A549 (cell line): ENCODE data around the gene PLEKHB1.

ENCODE experiments used
- CEBPB ChIP-seq, 2 experiments: fragments of >200 bp in 1 of 2; sonication (Bioruptor Twin) in 1 of 2; formaldehyde crosslinking in 1 of 2; IDR thresholded peaks; 2 replicates each; pipeline ENCODE4 v1.6.1; 2012 to 2016
- CHD2 ChIP-seq: fragments of 150-350 bp; IDR thresholded peaks from 2 replicates; pipeline ENCODE4 v1.6.1; 2014; ENCODE audit warnings: low read length; ENCODE audit not compliant: partially characterized antibody
- HDAC2 ChIP-seq: fragments of 200-600 bp; sonication (generic); IDR thresholded peaks from 2 replicates; pipeline ENCODE4 v1.6.1; 2016
- MAFK ChIP-seq: fragments of 450-650 bp; IDR thresholded peaks from 2 replicates; pipeline ENCODE4 v1.6.1; 2014; ENCODE audit not compliant: partially characterized antibody
- PHF8 ChIP-seq: fragments of 200-600 bp; sonication (generic); IDR thresholded peaks from 2 replicates; pipeline ENCODE4 v1.6.1; 2016; ENCODE audit warnings: low read depth, mild to moderate bottlenecking, antibody characterized with exemption, moderate library complexity, borderline replicate concordance
- POLR2A ChIP-seq: IDR thresholded peaks from 2 replicates; pipeline ENCODE4 v1.6.1; 2012; ENCODE audit warnings: mild to moderate bottlenecking, low read length
- RAD21 ChIP-seq, 2 experiments: fragments of >200 bp in 1 of 2; sonication (Bioruptor Twin) in 1 of 2; formaldehyde crosslinking in 1 of 2; IDR thresholded peaks in 1 of 2; conservative IDR thresholded peaks in 1 of 2; 2 replicates in 1 of 2; 3 replicates in 1 of 2; pipeline ENCODE4 v1.6.1; 2012 to 2018; ENCODE audit warnings: inconsistent platforms in 1 of 2
- RCOR1 ChIP-seq: fragments of 150-350 bp; IDR thresholded peaks from 2 replicates; pipeline ENCODE4 v1.6.1; 2014; ENCODE audit warnings: antibody characterized with exemption, low read length, low read depth
- TFCP2L1 ChIP-seq: fragments of 250-450 bp; sonication (Bioruptor Pico); IDR thresholded peaks from 2 replicates; pipeline ENCODE4 v1.5.0; 2021; ENCODE audit warnings: mild to moderate bottlenecking
- TF ChIP-seq, protein P1 (sequence below): fragments of >200 bp; sonication (Bioruptor Twin); formaldehyde crosslinking; IDR thresholded peaks from 3 replicates; pipeline ENCODE4 v1.5.1; 2016
- TF ChIP-seq, protein P2 (sequence below): IDR thresholded peaks from 2 replicates; pipeline ENCODE4 v1.6.1; 2012
- TF ChIP-seq, protein P3 (sequence below): fragments of >200 bp; sonication (Bioruptor Twin); formaldehyde crosslinking; IDR thresholded peaks from 3 replicates; pipeline ENCODE4 v1.6.1; 2016
- TF ChIP-seq, protein P4 (sequence below): IDR thresholded peaks from 2 replicates; pipeline ENCODE4 v1.6.1; 2012
- TF ChIP-seq, protein P5 (sequence below): fragments of 450-650 bp; IDR thresholded peaks from 2 replicates; pipeline ENCODE4 v1.6.1; 2014; ENCODE audit warnings: antibody characterized with exemption

DNA sequence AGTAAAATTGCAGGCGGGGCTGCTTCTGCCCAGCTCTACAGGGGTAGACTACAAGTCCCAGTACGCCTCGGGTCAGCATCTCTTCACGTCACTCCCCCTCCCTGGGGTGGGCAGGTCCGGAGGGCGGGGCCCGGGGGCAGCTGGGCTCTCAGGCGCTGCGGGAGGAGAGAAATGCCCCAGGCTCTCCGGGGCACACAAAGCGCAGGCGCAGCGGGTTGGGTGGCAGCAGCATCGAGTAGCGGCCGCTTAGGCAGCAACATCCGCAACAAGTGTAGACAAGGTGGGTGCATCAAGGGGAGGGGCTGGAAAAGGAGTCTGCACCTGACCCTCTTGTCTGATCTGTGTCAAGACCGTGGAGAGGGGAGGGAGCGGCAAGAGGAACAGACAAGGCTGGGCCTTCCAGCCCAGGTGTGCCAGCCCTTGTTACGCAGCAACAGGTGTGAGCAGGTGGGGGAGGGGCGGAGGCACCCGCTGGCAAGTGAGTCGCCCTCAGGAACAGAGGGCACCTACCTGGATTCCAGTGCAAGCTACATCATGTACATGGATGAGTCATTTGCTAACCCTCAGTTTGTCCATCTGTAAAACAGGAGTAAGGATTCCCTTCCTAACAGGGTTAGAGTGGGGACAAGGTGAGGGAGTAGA, 1.2 kb downstream of the PLEKHB1 start:
- TF ChIP-seq POLR2A (no peak), TFCP2L1 (no peak), PHF8 (no peak), HDAC2 (no peak), MAFK (no peak), CHD2 (no peak), RAD21 (conservative IDR thresholded peaks at IDR 0.05 in 1 of 2, IDR thresholded peaks at IDR 0.05 in 1 of 2) (no peak), CEBPB (IDR thresholded peaks at IDR 0.05) (no peak), RCOR1 (no peak)
- TF ChIP-seq, protein P1, sequence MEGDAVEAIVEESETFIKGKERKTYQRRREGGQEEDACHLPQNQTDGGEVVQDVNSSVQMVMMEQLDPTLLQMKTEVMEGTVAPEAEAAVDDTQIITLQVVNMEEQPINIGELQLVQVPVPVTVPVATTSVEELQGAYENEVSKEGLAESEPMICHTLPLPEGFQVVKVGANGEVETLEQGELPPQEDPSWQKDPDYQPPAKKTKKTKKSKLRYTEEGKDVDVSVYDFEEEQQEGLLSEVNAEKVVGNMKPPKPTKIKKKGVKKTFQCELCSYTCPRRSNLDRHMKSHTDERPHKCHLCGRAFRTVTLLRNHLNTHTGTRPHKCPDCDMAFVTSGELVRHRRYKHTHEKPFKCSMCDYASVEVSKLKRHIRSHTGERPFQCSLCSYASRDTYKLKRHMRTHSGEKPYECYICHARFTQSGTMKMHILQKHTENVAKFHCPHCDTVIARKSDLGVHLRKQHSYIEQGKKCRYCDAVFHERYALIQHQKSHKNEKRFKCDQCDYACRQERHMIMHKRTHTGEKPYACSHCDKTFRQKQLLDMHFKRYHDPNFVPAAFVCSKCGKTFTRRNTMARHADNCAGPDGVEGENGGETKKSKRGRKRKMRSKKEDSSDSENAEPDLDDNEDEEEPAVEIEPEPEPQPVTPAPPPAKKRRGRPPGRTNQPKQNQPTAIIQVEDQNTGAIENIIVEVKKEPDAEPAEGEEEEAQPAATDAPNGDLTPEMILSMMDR, result no peak
- TF ChIP-seq, protein P2, sequence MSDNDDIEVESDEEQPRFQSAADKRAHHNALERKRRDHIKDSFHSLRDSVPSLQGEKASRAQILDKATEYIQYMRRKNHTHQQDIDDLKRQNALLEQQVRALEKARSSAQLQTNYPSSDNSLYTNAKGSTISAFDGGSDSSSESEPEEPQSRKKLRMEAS, result no peak
- TF ChIP-seq, protein P3, sequence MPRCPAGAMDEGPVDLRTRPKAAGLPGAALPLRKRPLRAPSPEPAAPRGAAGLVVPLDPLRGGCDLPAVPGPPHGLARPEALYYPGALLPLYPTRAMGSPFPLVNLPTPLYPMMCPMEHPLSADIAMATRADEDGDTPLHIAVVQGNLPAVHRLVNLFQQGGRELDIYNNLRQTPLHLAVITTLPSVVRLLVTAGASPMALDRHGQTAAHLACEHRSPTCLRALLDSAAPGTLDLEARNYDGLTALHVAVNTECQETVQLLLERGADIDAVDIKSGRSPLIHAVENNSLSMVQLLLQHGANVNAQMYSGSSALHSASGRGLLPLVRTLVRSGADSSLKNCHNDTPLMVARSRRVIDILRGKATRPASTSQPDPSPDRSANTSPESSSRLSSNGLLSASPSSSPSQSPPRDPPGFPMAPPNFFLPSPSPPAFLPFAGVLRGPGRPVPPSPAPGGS, result no peak
- TF ChIP-seq, protein P4, sequence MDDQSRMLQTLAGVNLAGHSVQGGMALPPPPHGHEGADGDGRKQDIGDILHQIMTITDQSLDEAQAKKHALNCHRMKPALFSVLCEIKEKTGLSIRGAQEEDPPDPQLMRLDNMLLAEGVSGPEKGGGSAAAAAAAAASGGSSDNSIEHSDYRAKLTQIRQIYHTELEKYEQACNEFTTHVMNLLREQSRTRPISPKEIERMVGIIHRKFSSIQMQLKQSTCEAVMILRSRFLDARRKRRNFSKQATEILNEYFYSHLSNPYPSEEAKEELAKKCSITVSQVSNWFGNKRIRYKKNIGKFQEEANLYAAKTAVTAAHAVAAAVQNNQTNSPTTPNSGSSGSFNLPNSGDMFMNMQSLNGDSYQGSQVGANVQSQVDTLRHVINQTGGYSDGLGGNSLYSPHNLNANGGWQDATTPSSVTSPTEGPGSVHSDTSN, result no peak
- TF ChIP-seq, protein P5, sequence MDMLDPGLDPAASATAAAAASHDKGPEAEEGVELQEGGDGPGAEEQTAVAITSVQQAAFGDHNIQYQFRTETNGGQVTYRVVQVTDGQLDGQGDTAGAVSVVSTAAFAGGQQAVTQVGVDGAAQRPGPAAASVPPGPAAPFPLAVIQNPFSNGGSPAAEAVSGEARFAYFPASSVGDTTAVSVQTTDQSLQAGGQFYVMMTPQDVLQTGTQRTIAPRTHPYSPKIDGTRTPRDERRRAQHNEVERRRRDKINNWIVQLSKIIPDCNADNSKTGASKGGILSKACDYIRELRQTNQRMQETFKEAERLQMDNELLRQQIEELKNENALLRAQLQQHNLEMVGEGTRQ, result no peak
